NCI-H187 (cell line): ENCODE measurements around the gene TECPR2.
"Not testable (repeated sequence)": the region's sequence is repeated elsewhere in the genome, so short reads cannot be mapped to it uniquely, and the experiment has no call there.

Experiments
- DNase-seq, 2 experiments: peaks; one replicate each; lab custom pipeline; 2025; lab: John Stamatoyannopoulos, UW

TECPR2 gene

DNA sequence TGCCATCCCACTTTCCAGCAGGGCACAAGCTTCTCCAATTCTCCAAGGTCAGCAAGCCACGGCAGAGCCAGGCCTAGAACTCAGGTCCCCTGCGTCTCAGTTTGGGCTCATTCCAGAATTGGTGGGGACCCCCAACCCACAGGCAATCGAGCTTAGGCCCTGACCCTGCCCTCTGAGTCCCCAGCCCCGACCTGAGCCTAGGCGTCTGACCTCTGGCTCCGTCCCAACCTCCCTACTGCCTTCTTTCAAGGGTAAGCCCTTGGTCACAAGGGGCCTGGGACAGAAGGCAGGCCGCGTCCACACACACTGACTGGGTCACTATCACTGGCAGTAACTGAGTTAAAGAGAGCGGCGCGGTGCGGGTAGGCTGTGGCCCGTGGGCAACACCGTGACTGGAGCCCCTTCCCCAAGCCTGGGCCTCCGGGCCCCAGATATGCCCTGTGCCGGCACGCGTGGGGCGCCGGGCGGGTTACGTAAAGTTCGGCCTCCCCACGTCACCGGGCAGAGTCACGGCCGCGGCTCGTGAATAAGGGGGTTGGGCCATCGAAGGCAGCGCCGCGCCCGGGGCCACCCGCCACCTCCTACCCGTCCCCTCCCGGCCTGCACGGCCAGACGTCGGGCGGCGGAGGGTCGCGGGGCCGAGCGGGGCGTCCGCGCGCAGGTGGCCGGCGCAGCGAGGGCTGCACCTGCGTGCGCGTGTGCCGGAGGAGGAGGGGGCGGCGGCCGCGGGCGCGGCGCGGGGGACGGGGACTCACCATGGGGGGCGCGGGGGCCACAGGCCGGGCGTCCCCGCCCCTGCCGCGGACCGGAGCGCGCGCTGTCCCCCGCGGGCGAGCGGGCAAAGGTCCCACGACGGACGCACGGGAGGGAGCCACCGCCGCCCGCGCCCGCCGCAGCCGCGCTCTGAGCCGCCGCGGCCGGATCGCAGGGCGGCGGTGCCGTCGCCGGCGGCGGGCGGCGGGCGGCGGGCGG is 146.3 kb downstream of the TECPR2 start:
- no peak for DNase-seq

GRCh38 chr14:102509746-102510615 is 147.2 kb downstream of the TECPR2 start, which contains the start of gene ANKRD9:
TSS of gene ANKRD9 (minus strand) at chr14:102509776. CDS start at chr14:102507889, 1,887 bp downstream.
- DNase-seq: peak; percentile 83 to 90

GRCh38 chr14:102510616-102511520 is 148.1 kb downstream of the TECPR2 start:
- DNase-seq: no peak

DNA sequence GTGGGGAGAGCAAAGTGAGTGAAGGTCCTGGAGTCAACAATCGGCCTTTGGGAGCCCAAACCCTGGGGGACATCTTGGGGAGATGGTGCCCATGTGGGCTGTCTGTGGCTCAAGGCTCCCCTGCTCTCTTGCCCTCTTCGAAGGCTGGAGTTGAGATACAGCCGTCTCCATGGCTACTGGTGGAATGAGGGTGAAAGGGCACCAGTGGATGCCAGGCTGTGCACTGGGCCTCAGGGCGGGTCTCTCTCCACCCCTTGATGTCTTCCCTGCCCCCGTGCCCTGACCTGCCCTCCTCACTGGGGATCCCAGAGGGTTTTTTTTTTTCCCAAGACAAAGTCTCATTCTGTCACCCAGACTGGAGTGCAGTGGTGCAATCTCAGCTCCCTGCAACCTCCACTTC is 148.8 kb downstream of the TECPR2 start:
- DNase-seq: no peak

GRCh38 chr14:102512793-102513300 is 150.1 kb downstream of the TECPR2 start:
- DNase-seq: no peak

GRCh38 chr14:102513899-102514772 is 151.4 kb downstream of the TECPR2 start:
- no peak for DNase-seq

GRCh38 chr14:102514987-102515733 is 152.4 kb downstream of the TECPR2 start:
- no peak for DNase-seq

GRCh38 chr14:102516531-102517391 is 154.0 kb downstream of the TECPR2 start:
- no peak for DNase-seq

- DNase-seq: no peak
These were observed 154.8 kb downstream of the TECPR2 start for GRCh38 chr14:102517392-102518062.

DNA sequence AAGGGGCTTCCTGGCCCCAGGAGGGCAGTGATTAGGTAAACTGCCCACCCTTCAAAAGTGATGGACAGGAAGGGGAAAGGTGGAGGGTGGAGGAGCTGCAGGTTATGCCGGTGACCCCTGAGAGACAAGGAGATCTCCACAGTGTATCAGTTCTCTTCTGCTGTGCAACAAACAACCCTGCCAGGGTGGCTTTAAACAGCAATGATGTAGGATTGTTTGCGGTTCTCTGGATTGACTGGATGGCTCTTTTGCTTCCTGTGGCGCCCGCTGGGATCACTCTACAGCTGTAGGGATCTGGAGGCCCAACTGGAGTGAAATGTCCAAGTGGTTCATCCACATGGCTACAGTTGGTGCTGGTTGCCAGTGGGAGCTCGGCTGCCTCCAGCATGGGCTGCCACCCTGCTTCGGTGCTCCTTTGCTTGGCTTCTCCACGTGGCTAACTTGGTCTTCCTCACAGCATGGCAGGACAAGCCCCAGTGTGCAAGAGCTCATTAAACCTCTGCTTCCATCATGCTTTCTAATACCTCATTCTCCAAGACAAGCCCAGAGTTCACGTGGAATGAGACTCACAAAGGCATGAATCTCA is 155.4 kb downstream of the TECPR2 start:
- DNase-seq: no peak

DNA sequence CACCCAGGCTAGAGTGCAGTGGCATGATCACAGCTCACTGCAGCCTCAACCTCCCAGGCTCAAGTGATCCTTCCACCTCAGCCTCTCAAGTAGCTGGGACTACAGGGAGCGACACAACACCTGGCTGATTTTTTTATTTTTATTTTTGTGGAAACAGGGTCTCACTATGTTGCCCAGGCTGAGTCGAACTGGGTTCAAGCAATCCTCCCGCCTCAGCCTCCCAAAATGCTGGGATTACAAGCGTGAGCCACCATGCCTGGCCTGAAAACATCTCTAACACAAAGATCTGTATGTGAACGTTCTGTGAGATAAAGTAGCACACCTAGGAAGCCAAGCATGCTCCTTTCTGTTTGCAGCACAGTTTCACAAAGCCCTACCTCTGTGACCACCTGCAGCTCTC is 157.0 kb downstream of the TECPR2 start:
- DNase-seq: not testable (repeated sequence)

DNA sequence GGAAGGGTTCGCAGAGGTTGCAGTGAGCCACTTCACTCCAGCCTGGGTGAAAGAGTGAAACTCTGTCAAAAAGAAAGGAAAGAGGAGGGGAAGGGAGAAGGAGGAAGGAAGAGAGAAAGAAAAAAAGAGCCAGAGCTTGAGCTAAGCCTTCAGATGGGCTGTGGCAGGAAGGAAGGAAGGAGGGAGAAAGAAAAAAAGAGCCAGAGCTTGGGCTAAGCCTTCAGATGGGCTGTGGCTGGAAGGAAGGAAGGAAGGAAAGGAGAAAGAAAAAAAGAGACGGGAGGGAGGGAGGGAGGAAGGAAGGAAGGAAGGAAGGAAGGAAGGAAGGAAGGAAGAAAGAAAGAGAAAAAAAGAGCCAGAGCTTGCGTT is 160.4 kb downstream of the TECPR2 start:
- DNase-seq: no peak

- DNase-seq: no peak
These were observed 161.1 kb downstream of the TECPR2 start for GRCh38 chr14:102523569-102524450.

- DNase-seq: peak; percentile 93 to 98
These were observed 161.9 kb downstream of the TECPR2 start for GRCh38 chr14:102524451-102525218.

DNA sequence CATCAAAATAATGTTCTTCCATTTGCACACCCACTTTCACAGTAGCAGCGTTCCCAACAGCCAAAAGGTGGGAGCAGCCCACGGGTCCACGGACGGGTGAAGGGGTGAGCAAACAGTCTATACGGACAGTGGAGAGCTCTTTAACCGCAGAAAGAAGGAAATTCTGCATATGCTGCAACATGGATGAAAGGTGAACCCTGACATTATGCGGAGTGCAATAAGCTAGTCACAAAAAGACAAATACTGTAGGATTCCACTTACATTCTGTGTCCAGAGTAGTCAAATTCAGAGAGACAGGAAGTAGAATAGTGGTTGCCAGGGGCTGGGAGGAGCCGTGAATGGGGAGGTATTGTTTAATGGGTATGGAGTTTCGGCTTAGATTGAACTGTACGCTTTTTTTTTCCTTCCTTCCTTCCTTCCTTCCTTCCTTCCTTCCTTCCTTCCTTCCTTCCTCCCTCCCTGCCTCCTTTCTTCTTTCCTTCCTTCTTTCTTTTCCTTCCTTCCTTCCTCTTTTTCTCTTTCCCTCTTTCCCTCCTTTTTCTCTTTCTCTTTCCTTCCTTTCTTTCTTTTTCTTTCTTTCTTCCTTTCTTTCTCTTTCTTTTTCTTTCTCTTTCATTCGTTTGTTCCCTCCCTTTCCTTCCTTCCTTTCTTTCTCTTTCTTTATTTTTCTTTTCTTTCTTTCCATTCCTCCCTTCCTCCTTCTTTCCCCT is 162.6 kb downstream of the TECPR2 start:
- DNase-seq: peak in 1 of 2 experiments; percentile 52
